Activated CD8-positive, alpha-beta memory T cell treated with anti-CD3 and anti-CD28 coated beads for 4 hours (primary cell): ENCODE measurements around the gene RRP1B.
A peak's percentile ranks its signal among the peaks of the same experiment; 100 is the strongest.

Experiments
- DNase-seq, 2 donors: peaks; one replicate each; pipeline ENCODE4 v3.0.0-alpha.2; 2020; ENCODE audit warnings: low read depth in 2 of 2

RRP1B gene

DNA sequence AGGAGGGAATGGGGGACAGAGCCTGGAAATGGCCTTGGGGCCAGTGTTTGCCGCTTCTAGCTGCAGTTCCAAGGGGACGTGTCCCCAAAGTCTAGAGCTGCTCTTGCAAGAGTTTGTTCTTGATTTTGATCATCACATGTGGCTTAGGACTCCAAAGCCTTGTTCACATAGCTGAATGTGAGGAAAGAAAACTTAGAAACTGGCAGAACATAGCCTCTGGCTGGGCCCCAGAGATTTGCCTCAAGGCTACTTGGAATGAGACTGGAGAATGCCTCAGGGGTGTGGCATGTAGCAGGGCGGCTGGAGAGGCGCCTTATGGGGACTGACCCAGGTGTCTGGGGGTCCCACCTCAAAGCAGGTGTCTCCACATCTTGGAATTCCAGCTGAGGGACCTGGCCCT is 61.8 kb downstream of the RRP1B start:
- DNase-seq, result no peak

DNA sequence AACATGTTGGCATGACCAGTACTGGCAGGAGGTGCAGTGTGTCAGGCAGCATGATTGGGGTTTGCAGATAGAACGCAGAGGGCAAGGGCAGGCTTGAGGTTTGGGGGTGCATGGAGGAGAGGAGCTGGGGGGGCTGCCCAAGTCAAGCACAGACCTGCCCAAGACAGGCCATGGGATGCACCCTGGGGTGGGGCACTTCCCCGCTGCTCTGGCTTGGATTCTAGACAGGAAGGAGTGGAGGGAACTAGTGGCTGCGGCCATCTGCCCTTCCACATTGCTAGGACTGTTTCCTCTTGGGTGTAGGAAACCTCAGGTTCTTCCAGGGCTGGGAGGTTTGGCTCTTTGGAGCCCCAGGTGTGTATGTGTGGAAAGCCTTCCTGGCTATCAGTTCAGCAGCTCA is 62.6 kb downstream of the RRP1B start:
- no peak for DNase-seq

DNA sequence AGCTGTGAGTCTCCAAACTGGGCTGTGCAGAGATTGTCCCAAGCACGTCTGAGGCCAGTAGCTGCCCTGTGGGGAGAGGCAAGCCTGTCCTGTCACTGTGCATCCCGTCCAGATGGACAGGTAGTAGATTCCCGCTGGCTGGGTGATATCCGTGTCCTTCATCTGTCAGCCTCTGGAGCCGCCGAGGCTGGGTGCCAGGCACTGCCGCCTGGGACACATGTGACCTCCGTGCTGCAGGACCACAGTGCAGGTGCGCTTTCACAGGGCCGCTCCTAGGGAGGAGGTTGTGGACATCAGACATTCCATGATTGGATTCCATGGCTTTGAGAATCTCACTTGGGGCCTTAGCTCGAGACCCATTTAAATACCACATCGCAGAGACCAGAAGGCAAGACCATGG is 64.3 kb downstream of the RRP1B start:
- DNase-seq, result no peak

DNA sequence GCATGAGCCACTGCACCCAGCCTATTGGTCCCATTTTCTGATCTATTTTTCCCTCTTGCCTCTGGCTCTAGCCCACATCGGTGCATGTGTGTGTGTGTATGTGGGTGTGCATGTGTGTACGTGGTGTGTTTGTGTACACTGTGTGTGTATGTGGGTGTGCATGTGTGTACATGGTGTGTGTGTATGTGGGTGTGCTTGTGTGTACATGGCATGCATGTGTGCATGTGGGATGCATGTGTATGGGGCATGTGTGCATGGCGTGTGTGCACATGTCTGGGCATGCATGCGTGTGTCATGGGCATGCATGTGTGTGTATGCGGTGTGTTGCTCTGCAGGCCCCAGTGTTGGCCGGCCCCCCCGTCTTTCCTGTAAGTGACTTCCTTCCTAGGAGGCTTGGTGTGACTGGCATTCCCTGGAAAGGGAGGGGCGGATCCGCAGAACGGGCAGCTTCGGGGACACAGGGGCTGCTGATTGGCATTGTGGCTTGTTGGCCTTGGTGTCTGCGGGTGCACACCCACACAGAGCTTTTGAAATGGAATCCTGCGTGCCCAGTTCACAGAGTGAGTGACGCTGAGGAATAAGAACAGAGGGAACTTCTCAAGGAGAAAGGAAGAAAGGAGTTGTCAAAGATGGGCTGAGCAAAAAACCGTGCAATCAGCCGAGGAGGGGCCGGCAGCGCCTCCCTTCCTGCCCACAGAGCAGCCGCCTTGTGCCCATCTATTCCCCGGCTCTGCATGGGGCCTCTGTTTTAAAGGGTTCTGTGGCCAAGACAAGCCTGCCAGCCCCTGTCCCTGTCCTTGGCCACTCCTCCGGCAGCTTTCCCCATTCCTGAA is 67.5 kb downstream of the RRP1B start:
- DNase-seq, result no peak

DNA sequence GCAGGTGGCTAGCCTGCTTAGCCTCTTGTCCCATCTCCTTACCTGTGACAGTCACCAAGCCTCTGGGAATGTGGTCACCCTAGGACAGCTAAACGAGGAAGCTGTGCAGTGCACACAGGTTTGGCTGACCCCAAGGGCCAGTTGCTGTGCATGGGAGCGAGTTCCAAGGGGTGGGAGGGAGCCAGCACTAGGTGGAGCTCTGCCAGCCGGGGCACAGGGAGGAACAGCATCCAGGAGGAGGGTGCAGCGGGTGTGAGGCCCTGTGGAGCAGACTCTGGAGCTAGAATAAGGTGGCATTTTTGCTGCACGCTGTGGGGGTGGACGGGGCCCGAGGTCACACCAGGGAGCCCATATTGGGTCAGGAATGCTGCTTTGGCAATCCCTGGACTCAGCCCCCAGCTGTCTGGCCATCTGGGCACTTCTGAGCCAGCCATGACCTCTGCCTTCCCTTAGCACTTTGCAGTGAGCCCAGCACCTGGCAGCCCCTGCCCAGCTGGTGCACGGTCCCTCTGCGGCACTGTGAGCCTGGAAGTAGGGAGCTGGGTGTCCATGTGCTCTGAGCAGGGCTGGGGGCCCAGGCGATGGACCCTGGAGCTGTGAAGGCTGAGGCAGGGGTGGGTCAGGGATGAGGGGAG is 68.3 kb downstream of the RRP1B start:
- DNase-seq, result no peak

DNA sequence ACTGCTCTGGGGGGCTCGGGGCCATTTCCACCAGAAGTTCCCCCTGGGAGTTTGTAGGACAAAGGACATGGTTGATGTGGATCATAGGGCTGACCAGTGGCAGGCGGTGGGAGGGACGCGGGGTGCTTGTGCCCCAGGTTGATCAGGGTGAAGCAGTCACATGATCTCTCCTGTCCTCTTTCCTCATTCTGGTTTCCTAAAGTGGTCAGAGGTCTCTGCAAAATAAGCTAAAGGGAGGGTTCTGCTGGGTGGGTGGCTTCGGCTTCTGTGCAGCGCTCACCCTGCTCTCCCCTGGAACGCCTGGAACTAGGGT is 68.8 kb downstream of the RRP1B start:
- DNase-seq, result no peak

DNA sequence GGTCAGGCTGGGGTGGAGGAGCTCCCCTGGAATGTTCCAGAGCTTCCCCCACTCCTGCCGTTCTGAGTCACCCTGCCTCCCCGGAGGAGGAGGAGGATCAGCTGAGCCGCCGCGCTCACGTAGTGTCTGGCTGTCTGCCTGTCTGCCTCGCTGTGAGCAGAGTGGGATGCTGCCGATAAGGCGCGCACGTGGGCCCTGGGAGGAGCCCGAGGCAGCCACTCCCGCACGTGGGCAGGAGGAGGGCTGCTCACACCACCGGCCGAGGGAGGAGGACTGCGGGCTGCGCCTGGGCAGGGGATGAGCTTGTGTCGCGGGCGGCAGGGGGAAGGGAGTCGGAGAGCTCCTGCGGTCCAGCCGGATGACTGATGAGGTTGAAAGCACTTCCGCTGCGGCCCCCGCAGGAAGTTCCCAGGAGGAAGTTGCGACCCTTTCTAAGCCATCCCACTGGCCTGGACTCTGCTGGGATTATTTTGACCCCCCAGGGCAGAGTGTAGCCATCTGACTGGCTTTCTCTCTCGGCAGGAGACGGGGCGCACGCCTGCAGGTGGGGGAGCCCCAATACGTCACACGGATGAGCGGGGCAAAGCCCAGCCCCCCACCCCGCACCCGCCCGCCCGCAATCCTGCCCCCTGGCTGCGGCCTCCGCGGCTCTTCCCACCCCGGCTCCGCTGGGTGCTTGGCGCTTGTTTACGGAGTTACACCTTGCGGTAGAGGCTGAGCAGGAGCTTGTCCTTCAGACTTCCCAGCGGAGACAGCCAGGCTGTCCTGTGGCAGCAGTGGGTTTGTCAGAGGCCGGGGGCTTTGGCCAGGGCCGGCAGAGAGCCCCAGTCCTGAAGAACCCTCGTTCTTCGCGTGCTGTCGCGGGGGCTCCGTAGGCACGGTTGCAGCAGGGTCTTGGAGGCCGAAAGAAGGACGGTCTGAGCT is 69.4 kb downstream of the RRP1B start:
- peak; percentile 72 to 78 for DNase-seq

DNA sequence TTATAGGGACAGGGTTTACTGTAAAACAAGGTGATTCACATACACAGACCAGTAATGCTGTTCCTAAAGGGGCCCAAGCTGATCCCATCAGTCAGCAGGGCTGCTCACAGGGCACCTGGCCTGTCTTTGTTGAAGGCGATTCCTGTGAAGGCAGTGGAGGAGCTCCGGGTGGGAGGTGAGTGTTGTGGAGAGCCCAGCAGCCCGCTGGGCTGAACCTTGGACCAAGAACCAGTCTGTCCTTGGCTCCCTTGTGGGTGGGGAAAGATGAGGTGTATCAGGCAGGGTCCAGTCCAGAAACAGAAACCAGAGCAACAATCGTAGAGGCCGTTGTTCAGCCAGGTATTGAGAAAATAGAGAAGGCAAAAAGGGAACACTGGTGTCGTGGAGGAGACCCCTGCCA is 72.1 kb downstream of the RRP1B start:
- DNase-seq, result no peak

DNA sequence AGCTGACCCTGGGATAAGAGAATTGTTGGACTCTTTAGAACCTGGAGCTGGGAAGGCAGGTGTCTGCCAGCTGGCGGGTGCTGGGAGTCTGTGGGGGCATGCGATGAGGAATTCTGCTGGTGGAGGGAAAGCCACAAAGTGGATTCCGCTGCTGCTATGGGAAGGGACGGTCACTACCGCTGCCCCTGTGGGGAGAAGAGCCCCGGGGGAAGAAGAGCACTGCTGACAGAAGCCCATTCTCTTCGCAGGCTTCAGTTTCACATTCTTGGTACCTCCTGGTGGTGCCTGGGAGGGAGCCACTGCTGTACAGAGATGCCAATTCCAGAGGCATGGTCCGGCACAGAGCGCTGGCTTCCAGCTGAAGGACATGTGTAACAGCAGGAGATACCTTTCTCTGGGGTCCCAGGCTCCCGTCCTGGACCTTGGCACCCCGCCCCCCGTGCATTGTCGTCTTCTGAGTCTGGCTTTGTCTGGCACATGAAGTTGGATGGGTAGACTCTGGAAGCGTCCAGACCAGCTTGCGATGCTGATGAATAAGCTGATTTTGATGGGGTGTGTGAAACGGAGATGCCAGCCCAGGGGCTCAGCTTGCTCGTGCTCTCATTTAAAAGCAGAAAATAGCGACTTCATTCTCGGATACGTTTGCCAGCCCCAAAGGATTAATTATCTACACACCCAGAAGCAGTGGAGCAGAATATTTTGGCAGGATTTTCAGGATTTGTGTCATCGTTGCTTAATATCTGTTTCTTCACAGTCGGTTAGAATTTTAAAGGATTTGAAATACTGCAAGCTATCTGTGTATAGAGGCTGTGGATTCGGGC is 72.7 kb downstream of the RRP1B start:
- DNase-seq, result no peak

DNA sequence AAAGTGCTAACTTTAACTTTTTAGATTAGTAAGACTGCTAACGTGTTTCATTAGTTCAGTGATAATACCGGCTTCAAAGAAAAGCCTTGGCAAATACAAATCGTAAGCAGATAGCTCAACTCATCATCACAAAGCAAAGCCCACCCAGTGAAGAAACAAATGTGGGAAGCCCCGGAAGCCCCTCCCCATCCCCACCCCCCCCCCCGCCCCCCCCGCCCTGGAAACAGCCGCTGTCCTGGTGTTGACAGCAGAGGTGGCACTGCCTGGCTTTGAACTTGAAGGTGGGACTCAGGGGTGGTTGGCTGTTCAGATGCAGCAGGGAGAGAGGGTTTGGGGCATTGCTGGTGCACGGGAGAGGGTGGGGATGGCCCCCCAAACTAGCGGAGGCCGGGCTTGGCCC is 73.7 kb downstream of the RRP1B start:
- DNase-seq, result no peak

DNA sequence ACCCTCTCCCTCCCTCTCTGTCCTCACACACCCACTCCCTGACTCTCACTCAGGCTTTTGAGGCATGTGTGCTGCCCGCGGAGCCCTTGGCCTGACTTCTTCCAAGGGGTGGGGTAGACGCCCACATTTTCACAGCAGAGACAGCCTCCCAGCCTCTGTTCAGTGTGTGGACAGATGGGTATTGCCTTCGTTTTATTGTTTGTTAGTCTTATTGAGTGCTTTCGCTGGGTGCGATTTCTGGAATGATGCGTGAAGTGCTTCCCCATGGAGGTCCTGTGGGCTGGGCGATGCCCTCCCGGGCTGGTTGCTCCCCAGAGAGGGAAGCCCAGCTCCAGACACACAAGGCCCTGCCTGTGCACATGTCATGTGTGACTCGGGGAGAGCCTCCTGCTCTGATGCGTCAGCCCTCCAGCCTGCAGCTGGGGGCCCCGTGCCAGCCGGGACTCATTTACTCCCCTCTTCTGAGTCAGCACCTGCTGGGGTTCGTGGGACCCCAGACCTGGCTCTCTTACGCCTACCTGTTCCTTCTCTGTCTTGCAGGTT is 74.2 kb downstream of the RRP1B start:
- DNase-seq, result no peak

DNA sequence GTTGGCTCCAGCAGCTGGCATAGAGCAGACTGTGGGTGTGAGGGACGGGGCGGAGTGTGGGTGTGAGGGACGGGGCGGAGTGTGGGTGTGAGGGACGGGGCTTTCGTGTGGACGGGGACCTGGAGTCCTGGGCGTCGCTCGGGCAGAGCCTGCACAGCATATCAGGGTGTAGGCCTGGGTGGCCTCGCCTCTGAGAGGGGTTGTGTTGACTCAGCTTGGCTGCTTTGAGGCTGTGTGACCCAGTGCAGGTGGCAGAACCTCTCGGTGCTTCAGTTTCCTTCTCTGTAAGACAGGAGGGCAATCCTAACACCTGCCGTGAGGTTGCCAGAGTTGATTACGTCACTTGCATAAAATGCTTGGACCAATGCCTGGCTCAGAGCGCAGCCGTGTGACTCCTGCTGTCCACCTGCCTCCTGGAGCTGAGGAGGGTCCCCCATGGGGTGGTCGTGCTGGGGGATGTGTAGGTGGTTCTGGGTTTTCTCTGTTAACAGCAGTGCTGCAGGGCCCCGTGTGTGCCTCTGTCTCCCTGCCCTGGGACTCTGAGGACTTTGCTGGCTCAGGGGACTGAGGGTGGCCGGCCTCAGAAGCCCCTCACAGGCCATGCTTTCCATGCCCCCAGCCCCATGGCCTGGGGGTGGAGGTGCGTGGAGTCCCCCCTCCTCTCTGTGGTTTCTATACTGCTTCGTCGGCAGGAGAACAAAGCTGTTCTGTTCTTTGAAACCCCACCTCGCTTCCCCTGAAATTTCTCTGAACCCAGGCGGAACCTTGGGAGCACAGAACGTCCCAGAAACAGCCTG is 75.0 kb downstream of the RRP1B start:
- DNase-seq, result no peak

DNA sequence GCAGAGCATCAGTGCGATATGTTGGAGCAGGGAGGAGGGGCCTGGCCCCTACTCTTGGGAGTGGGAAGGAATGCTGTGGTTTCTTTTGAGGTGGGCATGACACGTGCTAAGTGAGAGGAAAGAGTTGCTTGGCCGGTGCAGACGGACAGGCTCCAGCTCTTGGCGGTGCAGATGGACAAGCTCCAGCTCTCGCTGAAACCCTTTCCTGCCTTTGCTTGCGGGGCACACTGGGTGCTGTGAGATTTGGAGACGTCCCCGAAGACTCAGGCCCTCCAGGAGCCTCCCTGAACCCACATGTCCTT is 75.5 kb downstream of the RRP1B start:
- no peak for DNase-seq

DNA sequence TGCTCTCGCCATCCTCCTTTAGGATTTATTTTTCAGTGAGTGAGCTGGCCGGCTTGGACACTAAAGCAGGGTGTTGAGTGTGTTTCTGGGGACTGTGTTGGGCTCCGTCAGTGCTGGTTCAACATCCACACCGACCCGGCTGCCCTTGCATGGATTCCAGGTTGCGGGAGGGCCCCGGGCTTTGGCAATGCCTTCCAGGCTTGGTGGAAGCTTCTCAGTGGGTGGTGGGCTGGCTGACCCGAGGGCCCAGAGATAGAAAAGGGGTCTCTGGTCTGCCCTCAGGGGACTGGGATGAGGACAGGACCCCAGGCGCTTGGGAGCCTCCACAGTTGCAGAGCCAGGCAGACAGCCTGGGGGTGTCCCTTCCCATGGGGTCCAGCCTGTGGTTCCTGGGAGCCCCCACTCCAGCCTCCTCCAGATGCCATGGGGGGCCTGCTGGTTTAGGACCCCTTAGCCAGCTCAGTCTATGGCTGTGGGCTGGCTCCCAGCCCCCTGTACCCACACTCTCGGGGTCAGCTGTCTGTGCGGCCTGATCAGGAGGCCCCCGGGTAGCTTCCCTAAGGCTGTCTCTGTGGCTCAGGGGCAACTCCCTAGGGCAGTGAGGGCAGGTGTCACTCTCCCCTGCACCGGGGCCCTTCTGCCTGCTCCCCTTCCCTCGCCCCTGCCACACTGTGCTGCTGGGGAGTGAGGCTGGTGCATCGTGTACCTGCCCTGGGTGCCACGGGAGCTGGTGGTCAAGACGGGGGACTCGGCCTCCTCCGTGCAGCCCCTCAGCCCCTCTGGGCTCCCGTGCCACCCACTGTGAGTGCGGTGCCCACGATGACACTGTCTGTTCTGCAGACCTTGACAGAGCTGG is 76.1 kb downstream of the RRP1B start:
- DNase-seq, result no peak

DNA sequence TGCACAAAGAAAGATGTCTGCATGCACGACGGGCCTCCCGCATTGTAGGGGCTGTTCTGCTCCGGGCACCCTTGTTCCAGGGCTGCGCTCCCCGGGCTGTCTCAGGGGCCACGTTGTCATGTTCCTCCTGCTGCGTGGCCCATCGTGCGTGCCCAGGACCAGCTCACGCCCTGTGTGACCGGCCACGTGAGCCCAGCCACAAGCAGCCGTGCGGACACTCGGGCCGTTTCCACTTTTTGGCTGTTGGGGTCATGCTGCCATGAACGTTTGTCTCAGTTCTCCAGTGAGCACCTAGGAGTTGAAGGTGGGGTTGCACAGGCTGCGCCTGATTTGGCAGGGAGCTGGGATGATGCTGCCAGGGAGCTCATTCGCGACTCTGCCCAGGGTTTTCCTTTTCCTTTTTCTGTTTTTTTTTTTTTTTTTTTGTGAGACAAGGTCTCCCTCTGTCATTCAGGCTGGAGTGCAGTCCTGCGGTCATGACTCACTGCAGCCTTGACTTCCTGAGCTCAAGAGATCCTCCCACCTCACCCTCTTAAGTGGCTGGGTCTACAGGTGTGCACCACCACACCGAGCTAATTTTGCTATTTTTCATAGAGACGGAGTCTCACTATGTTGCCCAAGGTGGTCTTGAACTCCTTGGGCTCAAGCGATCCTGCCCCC is 77.0 kb downstream of the RRP1B start:
- no peak for DNase-seq

DNA sequence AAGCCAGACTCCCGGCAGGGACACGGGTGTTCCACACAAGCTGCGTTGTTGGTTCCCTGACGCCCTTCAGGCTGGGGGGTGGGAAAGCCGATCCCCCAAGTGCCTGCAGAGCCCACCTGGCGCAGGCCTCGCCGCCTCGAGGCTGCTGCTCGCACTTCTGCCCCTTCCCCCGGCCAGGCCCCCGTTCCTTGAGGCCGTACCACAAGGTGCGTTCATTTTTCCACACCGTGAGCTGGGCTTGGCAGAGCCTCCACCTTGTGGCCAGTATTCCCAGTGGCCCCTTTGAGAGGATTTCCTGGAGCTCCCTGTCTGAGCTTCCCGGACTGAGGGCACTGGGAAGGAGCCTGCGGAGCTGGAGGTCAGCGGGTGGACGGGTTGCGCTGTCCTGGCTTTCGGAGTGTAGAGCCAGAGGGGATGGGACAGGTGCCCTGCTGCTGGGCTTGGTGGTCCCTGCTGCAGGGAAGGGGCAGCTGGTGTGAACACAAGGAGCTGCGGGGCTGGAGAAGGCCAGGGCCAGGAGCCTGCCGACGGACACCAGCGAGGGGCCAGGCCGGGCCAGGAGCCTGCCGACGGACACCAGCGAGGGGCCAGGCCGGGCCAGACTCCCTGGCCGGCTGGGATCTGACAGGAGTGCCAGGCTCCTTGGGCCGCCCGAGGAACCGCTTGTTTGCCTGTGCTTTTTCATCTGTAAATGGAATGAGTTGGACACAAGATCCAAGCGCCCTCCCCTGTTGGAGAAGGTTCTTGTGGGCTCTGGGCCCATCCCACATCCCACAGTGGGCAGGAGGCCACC is 78.0 kb downstream of the RRP1B start:
- no peak for DNase-seq

DNA sequence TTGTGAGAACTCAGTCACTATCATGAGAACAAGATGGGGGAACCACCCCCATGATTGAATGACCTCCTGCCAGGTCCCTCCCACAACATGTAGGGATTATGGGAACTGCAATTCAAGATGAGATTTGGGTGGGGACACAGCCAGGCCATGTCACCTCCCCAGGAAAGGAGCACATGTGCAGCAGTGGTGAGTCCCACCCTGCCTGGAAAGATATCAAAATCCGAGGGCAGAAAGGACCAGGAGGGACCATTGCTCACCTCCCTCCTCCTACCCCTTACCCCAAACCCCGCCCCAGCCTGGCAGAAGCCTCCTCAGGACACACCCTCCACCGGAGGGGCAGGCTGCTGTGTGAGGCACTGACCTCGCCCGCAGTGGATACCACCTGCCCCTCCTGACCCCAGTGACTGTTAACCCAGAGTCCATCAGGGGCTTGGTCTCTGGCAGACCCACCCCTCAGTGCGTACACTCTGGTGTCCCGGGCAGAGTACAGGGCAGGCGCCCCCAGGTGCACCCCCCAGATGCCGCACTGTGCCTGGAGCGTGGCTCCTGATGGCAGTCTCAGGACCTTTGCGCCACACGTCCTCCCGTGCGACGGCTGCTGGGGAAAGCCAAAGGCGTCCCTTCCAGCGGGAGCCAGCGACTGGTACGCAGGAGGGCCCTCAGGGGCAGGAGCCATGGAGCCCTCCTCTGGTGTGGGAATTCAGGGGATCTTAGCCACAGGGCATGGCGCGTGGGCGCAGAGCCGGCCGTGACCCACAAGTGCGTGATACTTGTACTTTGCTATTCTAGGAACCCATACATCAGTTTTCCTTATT is 80.5 kb downstream of the RRP1B start:
- no peak for DNase-seq
